HG02981 (cell line): ENCODE measurements around the gene PRF1.
"Not testable (repeated sequence)": the region's sequence is repeated elsewhere in the genome, so short reads cannot be mapped to it uniquely, and the experiment has no call there.

Experiments used
- ATAC-seq: cut with Tn5 transposase; IDR thresholded peaks from one replicate; pipeline ENCODE4 v1.9.1; 2021; ENCODE audit warnings: mild to moderate bottlenecking, moderate library complexity; ENCODE audit not compliant: unreplicated experiment

Gene PRF1

GRCh38 chr10:70602665-70603448 is at the start of gene PRF1:
Gene PRF1 (minus strand): TSS chr10:70602741. CDS start chr10:70600902, 1,839 bp downstream.
- no peak for ATAC-seq

GRCh38 chr10:70651661-70652060 is 49.1 kb upstream of the PRF1 start:
- no peak for ATAC-seq

- no peak for ATAC-seq
Observed at GRCh38 chr10:70650718-70651117, 48.2 kb upstream of the PRF1 start.

GRCh38 chr10:70650104-70650503 is 47.6 kb upstream of the PRF1 start:
- ATAC-seq = no peak

- ATAC-seq = no peak
Observed at GRCh38 chr10:70649526-70649925, 47.0 kb upstream of the PRF1 start.

DNA sequence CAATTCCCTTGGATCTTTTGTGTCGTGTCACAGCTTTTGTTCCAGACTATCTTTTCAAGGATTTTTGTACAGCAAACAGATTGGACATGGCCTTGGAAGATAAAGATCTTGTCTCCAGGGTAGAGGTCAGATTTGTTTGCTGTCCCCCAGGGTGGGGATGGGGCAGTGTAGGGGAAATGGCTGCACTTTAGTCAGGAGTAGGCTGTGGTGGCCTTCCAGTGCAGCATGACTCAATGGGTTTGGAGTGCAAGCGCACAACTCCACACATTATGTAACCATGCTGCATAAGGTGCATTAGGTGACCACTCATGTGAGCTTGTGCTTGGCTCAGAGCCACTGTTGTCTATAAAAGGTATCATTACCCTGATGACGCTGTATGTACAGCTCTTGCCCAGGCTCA is 45.9 kb upstream of the PRF1 start:
- ATAC-seq = no peak

- no peak for ATAC-seq
Observed at GRCh38 chr10:70647086-70647485, 44.5 kb upstream of the PRF1 start.

DNA sequence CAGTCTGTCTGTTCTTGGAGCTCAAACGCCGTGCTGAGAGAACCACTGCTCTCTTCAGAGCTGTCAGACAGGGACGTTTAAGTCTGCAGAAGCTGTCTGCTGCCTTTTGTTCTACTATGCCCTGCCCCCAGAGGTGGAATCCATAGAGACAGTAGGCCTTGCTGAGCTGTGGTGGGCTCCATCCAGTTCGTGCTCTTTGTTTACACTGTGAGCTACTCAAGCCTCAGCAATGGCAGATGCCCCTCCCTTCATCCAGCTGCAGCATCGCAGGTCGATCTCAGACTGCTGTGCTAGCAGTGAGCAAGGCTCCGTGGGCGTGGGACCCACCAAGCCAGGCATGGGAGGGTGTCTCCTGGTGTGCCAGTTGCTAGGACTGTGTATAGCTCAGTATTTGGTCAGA is 42.4 kb upstream of the PRF1 start:
- not testable (repeated sequence) for ATAC-seq

GRCh38 chr10:70643272-70643671 is 40.7 kb upstream of the PRF1 start:
- ATAC-seq = not testable (repeated sequence)

- ATAC-seq = not testable (repeated sequence)
Observed at GRCh38 chr10:70639640-70640383, 37.3 kb upstream of the PRF1 start.

GRCh38 chr10:70634515-70634914 is 32.0 kb upstream of the PRF1 start:
- ATAC-seq = not testable (repeated sequence)

DNA sequence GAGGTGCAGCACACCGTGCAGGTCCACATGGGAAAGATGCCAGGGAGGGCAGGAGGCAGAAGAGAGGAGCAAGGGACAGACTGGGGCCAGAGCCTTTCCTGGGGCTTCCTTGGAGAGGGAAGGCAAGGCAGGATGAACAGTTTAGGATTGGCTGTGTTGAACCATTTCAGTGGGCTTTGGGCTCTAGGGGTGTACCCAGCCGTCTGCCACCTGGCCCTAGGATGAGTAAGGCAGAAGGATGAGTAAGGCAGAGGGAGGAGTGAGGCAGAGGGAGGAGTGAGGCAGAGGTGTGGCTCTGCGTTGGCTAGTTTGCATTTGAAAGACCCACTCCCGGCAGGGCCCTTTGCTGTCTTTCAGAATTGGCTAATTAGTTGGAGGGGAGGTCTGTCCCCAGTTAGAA is 31.5 kb upstream of the PRF1 start:
- ATAC-seq = no peak

- ATAC-seq = not testable (repeated sequence)
Observed at GRCh38 chr10:70631735-70632134, 29.2 kb upstream of the PRF1 start.

- ATAC-seq = no peak
Observed at GRCh38 chr10:70629338-70629737, 26.8 kb upstream of the PRF1 start.

GRCh38 chr10:70626056-70626455 is 23.5 kb upstream of the PRF1 start:
- no peak for ATAC-seq

DNA sequence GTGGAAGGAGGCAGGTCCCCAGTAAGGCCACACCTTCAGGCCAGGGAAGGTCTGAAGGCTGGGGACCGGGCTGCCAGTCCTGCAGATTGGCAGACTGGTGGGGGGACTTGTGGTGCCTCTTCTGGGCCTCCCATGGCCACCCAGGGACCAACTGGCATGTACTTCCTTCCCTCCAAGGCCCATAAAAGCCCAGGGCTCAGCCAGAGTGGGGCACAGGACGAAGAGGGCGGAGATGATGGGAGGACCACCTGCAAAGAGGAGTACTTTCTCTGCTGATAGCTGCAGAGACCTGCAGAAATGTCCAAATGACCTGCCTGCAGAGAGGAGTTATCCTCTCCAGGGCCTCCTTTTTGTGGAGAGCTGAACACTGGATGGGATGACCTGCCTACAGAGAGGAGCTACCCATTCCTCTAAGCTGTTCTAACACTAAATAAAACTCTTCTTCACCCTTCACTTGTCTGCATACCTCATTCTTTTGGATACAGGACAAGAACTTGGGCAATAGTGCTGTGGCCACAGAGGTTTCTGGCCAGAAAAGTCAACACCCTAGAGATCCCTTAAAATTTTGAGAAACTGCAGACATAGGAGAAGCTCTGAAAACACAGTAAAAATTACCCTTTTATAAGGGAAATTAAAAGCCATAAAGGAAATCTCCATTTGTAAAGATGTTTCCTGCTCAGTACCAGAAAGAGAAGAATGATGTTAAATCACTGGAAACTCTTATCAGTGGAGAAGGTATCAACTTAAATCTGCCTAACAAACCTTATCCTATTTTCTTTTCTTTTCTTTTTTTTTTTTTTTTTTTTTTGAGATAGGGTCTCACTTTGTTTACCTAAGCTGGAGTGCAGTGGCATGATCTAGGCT is 20.7 kb upstream of the PRF1 start:
- ATAC-seq = no peak

DNA sequence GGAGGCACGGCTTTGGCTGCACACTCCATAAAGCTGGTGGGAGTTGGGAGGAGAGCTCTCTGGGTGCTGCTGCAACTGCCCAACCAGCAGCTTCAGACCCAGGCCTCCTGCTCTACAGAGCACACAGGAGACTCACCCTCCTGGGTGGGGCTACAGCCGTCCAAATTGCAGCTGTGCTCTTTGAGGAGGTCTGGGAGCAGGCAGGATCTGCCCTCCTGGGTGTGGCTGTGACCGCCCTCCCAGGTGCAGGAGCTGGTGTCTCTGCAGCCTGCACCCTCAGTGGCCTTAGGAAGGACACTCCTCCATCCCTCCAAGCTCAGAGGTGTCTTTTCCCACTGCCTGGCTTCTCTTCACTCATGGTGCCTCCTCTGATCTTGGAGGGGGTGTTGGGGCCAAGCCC is 20.0 kb upstream of the PRF1 start:
- no peak for ATAC-seq

DNA sequence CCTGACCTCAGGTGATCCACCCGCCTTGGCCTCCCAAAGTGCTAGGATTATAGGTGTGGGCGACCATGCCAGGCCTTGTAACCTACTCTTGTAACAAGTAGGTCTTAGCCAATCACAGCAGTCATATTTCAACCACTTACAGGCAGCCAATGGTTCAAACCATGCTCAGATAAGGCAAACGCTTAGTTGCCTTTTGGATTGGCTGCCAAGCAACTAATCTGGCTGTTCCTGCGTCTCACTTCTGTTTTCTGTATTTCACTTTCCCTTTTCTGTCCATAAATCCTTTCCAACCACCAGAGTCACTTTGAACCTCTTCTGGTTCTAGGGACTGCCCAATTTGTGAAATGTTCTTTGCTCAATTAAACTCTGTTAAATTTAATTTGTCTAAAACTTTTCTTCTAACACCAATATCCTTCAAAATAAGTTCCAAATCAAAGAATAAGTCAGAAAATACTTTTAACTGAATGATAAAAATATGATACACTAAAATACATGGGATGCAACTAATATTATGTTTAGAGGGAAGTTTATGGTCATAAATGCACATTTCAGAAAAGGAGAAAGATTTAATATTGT is 19.1 kb upstream of the PRF1 start:
- ATAC-seq = no peak

- ATAC-seq = no peak
Observed at GRCh38 chr10:70620020-70620289, 17.4 kb upstream of the PRF1 start.

DNA sequence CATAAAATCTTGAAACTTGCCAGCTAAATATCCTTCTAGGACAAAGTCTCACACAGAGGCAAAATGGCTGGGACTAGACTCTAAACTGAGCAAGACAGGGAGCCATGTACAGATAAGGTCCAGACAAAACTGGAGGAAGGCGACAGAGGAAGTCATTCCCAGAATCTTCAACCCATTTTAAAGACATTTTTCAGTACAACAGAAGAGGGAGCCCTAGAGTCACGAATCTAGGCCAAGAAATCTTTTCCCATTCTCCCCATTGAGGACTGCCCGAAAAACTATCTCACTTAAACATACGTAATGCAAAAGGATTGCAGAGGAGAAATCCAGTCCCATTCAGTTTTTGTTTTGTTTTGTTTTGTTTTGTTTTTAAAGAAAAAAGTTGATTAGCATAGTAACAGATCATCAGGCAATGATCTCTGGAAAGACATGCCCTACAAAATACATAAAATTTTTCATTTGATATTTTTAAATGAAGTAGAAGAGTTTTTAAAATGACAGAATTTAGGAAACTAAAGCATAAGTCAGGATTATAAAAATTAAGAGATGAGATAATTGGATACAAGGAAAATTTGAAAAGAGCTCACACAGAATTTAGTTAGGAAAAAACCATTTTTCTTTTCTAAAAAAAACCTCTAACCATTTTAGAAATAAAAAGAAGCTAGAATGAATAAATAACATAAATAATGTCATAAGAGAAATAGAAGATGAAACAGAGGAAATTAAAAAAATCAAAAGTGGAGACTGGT is 16.9 kb upstream of the PRF1 start:
- ATAC-seq = no peak

DNA sequence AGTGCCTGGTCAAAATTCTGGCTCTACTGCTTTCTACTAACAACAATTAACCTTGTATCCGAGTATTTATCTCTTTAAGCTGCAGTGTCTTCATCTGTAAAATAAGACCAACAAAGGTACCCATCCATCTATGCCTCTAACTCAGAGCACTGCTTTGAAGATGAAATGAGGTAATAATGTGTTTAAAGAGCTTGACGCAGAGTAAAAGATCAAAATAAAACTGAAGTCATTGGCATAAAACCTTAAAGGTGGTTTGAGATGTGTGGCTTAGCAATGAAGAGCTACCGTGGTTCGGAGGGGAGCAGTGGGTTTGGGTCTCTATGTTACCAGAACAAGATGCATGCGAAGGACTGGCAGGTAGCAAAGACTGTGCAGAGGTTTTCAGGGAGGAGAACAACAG is 16.1 kb upstream of the PRF1 start:
- no peak for ATAC-seq
